GM19324 (cell line): ENCODE results near the gene CCNL1.
A peak's percentile ranks its signal among the peaks of the same experiment; 100 is the strongest.
"Not testable (repeated sequence)": the region's sequence is repeated elsewhere in the genome, so short reads cannot be mapped to it uniquely, and the experiment has no call there.

ENCODE experiments used
- ATAC-seq: cut with Tn5 transposase; IDR thresholded peaks from one replicate; pipeline ENCODE4 v1.9.1; 2021; ENCODE audit warnings: mild to moderate bottlenecking, moderate library complexity; ENCODE audit not compliant: unreplicated experiment, low FRiP score

Gene CCNL1

GRCh38 chr3:157172746-157173145 is 12.8 kb upstream of the CCNL1 start:
- no peak for ATAC-seq

GRCh38 chr3:157170861-157171260 is 10.9 kb upstream of the CCNL1 start:
- ATAC-seq = no peak

- no peak for ATAC-seq
Observed at GRCh38 chr3:157167371-157168042, 7.6 kb upstream of the CCNL1 start.

GRCh38 chr3:157166561-157166960 is 6.6 kb upstream of the CCNL1 start:
- ATAC-seq = no peak

- ATAC-seq = no peak
Observed at GRCh38 chr3:157166115-157166514, 6.2 kb upstream of the CCNL1 start.

GRCh38 chr3:157163217-157163953 is 3.4 kb upstream of the CCNL1 start:
- ATAC-seq = no peak

GRCh38 chr3:157162620-157163019 is 2.7 kb upstream of the CCNL1 start:
- not testable (repeated sequence) for ATAC-seq

GRCh38 chr3:157160658-157161424 is 894 bp upstream of the CCNL1 start:
- peak; percentile 32 for ATAC-seq

GRCh38 chr3:157159037-157159761 is 748 bp downstream of the CCNL1 start:
- ATAC-seq = peak; percentile 44

- ATAC-seq = no peak
Observed at GRCh38 chr3:157157836-157158235, 2.1 kb downstream of the CCNL1 start.

GRCh38 chr3:157156837-157157635 is 2.9 kb downstream of the CCNL1 start:
- no peak for ATAC-seq

GRCh38 chr3:157155591-157155990 is 4.4 kb downstream of the CCNL1 start:
- no peak for ATAC-seq

GRCh38 chr3:157154563-157155330 is 5.2 kb downstream of the CCNL1 start:
- no peak for ATAC-seq

- ATAC-seq = no peak
Observed at GRCh38 chr3:157152930-157153329, 7.0 kb downstream of the CCNL1 start.

GRCh38 chr3:157152438-157152837 is 7.5 kb downstream of the CCNL1 start:
- no peak for ATAC-seq

- no peak for ATAC-seq
Observed at GRCh38 chr3:157151627-157152026, 8.3 kb downstream of the CCNL1 start.

- no peak for ATAC-seq
Observed at GRCh38 chr3:157151151-157151550, 8.8 kb downstream of the CCNL1 start.

- no peak for ATAC-seq
Observed at GRCh38 chr3:157149136-157149696, 10.7 kb downstream of the CCNL1 start.
